HG03520 (cell line): ENCODE results near the gene SALL4.
"Not testable (repeated sequence)": the region's sequence is repeated elsewhere in the genome, so short reads cannot be mapped to it uniquely, and the experiment has no call there.

Experiments used
- ATAC-seq: cut with Tn5 transposase; IDR thresholded peaks from one replicate; pipeline ENCODE4 v1.9.1; 2021; ENCODE audit warnings: mild to moderate bottlenecking, moderate library complexity; ENCODE audit not compliant: unreplicated experiment

The SALL4 gene

DNA sequence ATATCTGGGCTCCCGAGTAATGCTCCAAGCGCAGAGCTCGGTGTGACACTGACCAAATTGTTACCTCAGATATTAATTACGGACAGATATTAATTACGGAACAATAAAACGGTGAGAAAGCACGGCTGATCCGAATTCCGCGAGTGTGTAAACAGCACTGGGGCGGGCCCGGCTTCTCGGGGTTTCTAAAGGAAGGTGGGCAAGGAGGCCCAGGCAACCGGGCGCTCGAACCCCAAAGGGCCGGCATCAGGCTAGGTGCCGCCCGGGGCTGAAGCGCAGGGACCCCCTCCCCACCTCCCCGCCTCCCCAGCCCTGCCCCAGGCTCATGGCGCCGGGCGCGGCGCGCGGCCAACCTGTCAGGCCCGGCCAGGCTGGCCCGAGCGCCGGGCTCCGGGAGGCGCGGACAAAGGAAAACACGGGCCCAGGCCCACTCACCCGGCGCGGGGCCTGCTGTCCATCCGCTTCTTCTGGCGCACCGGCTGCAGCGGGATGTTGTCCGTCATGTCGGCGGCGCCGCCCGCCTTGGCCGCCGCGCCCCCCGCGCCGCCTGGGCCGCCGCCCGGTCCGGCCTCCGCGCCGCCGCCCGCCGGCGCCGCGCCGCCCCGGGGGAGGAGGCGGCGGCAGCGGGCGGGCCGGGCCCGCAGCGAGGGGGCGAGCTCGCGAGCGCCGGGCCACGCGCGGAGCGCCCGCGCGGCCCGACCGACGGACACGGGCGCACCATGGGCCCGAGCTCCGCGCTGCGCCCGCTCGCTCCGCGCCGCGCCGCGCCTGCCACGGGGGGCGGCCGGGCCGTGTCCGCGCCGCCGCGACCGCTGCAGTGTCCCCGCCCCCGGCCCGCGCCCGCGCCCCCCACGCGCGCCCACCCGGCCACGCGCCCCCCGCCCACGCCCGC, 34.2 kb downstream of the SALL4 start, which contains the start of gene ATP9A:
Gene ATP9A (minus strand): TSS at position 524 of the 892 bp plus-strand sequence. CDS start 21 bp downstream, at position 503.
- no peak for ATAC-seq

DNA sequence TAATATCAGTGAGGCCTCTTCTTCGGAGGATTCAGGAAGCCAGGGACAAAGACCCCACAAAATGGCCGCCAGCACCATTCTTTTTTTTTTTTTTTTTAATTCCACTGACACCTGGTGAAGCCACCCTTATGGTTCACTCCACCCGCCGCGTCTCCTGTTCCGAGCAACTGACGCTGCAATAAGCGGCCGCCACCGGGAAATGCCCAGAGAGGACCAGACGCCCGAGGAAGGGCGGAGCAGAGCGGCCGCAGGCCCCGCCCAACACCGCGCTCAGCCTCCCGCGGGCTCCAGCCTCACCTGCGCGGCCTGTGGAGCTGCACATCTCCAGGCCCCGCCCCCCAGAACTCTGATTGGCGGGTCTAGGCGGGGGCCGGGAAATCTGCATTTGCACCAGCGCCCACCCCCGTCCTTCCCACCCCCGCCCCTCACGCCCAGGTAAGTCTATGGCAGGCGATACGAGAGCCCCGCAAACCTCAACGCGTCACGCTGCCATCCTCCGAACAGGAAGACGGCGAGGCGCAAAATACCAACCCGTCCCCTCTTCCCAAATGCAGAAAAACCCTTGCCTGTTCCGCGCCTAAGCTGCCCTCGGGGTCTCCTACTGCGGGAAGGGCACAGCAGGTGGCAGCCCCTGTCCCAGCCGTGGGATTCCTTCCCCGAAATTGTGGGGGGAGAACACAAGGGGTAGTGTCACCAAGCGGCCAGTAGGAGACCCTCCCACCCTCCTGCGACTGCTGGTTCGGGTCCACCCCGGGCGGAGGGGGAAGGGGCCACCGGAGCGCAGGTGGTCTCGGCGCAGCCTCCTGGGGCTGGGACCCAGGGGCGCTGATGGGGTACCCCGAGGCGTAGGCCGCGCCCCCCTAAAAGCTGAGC, 35.1 kb downstream of the SALL4 start:
- no peak for ATAC-seq

DNA sequence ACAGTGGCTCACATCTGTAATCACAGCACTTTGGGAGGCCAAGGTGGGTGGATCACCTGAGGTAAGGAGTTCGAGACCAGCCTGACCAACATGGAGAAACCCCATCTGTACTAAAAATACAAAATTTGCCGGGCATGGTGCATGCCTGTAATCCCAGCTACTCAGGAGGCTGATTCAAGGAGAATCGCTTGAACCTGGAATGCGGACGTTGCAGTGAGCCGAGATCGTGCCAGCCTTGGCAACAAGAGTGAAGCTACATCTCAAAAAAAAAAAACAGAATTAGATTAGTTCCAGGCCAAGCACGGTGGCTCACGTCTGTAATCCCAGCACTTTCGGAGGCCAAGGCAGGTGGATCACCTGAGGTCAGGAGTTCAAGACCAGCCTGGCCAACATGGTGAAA, 36.9 kb downstream of the SALL4 start:
- not testable (repeated sequence) for ATAC-seq

DNA sequence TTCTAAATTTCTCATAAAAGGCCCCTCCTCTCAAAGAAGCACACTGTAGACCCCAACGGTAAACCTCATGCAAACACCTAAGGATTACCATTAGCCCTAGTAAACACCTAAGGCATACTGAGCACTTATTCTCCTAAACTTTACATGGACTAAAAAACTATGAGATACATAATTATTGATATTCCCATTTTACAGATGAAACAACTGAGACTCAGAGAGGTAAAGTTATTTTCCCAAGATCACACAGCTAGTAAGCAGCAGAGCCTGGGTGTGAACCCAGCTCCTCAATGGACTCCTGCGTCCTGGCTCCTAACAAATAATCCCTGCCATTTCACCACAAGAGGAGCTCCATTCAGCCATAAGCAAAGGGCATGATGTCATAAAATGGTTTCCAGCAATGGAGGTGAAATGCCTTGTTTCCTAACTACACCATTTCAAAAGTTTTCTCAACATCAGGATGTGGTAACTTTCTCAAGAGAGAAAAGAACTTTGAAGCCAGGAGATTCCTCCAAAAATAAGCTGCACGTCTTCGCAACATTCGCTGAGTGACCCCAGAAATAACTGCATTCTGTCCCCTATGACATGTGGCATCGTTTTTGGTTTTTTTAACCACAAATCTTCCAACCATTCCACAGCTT, 38.2 kb downstream of the SALL4 start:
- ATAC-seq: no peak

DNA sequence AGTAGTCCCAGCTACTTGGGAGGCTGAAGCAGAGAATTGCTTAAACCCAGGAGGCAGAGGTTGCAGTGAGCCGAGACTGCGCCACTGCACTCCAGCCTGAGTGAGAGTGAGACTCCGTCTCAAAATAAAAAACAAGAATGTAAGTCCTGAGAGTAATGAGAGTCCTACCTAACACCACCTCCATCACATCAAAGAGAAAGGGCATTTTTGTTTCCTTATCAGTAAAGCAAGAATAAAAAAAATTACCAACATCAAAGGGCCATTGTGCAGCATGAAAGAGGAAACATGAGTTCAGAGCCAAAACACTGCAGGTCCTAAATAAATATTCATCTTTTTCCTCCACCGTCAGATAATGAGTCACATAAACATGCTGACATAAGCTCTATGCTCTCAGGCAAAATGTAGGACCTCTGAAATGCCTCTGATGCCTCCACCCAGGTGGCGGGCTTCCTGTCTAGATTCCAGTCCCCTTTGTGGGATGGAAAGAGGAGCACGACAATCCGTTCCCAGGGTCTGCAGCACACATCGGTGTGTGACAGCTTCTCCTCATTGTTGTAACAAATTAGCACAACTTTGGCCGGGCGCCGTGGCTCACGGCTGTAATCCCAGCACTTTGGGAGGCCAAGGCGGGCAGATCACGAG, 41.3 kb downstream of the SALL4 start:
- no peak for ATAC-seq

DNA sequence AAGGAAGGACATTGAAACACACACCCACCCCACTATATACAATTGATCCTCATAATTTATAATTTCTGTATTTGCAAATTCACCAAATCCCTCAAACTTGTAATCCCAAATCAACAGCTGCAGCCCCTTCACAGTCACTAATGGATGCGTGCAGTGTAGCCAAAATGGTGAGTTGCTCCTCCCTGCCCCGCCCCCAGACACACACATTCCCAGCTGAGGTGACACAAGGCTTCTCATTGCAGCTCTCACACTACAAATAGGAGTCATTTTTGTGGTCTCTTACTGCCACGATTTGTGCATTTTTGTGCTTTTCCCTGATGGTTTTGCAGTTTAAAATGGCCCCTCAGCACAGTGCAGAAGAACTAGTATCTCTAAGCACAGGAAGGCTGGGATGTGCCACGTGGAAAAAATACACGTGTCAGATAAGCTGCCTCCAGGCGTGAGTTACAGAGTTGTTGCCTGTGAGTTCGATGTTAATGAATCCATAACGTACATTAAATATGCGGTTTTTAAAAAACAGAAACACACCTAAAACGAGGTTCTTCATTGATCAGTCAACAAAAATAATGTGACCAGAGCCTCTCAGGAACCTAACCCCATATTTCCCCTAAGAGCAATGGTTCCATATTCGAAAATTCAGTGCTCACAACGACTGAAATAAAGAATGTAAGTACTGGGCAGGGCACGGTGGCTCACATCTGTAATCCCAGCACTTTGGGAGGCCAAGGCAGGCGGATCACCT, 42.4 kb downstream of the SALL4 start:
- ATAC-seq: no peak

DNA sequence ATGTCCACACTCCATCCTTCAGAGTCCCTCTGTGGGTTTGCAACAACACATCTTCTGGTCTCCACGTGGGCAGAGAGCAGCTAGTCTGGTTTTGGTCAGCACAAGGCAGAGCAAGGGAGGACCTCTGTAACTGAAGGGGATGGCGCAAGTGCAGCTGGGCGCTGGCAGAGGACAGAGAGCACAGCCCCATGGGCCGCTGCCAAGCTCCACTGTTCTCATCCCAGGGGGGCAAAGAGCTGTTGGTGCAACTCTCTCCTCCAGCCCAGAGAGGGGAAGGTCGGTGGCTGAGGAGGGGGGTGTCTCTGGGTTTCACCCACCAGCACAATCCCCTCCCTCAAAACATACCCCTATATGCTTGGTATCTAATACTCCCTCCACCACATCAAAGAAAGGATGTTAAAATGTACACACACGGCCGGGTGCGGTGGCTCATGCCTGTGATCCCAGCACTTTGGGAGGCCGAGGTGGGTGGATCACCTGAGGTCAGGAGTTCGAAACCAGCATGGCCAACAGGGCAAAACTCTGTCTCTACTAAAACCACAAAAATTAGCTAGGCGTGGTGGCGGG, 43.3 kb downstream of the SALL4 start:
- ATAC-seq: no peak

DNA sequence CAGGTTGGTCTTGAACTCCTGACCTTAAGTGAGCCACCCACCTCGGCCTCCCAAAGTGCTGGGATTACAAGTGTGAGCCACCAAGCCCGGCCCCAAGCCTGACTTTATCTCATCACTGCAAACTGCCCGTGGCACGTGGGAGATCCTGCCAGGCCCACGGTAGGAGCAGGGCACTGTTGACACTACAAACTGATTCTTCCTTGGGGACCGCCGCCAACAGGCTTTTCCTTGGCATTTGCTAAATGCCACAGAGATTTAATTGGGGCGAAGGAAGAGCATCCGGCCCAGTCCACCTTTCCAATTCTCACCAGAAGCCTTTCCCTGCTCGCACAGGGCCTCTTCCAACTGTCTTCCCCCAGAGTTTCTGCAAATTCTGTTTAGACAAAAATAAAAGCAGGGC, 45.1 kb downstream of the SALL4 start:
- no peak for ATAC-seq

DNA sequence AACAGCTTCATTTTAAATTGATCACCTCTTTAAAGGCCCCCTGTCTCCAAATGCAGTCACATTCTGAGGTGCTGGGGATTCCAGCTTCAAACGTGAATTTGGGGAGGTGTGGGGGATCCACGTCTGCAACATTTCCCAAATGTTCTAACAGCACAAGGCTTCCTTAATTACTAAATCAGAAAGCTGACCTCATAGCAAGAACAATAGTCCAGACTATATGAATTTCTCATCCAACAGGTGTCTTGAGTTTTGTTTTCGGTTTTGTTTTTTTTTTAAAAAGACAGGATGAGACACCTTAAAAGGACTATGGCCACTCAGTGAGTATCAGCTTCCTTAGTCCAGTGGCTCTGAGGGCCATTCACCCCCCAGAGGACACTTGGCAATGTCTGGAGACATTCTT, 45.7 kb downstream of the SALL4 start:
- no peak for ATAC-seq

DNA sequence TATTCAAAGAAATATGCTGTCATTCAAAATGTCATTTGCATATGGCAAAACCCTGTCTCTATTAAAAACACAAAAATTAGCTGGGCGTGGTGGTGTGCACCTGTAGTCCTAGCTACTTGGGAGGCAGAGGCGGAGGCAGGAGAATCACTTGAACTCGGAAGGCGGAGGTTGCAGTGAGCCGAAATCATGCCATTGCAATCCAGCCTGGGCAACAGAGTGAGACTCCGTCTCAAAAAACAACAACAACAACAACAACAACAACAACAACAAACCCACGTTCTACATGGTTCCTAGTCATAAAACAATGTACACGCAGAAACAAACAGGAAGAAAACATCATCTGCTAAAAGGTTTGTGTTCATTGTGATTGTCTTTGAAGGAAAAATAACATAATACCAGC, 49.1 kb downstream of the SALL4 start:
- ATAC-seq: not testable (repeated sequence)

DNA sequence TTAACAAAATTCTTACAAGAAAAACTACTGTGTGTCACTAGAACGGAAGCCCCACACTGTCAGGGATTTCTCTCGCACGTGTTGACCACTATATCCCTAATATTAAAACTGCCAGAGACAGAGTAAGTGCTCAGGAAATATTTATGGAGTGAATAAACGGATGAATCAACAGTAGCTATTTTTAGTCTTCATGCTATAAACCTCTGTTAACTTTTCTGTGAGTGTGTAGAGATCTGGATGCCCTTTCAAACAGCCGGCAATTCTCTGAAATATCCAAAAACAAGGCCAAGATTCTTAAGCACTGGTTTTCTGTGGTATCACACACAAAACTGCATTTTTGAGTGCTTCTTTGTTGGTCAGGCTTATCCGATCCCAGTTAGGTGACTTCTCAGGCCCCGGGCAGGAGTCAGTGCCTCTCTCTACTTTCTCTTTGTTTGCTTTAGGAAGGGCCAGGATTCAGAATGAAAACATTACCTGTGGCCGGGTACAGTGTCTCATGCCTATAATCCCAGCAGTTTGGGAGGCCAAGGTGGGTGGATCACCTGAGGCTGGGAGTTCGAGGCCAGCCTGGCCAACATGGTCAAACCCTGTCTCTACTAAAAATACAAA, 49.9 kb downstream of the SALL4 start:
- no peak for ATAC-seq

DNA sequence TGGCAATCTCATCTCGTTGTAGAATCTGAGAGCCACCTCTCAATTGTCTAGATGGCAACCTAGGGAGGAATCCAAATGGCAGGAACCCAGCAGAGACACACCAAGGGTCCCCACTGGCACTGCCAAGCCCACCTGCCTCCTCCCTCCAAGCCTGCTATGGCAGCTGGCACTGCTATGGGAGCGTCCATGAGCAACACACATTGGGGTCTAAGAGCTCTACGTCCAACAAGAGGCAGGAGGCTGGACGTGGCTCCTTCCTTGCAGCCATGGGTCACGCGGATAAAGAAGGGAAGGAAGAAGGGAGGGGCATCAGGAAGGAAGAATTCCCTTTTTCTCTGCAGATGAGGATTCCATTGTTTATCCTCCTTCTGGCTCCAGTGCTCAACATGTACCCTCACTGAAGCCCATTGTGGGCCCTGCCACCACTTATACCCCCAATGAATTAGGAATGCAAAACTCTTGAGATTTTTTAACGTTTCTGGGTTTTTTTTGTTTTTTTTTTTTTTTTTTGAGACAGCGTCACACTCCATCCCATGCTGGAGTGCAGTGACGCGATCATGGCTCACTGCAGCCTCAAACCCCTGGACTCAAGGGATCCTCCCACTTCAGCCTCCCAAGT, 51.4 kb downstream of the SALL4 start:
- no peak for ATAC-seq

DNA sequence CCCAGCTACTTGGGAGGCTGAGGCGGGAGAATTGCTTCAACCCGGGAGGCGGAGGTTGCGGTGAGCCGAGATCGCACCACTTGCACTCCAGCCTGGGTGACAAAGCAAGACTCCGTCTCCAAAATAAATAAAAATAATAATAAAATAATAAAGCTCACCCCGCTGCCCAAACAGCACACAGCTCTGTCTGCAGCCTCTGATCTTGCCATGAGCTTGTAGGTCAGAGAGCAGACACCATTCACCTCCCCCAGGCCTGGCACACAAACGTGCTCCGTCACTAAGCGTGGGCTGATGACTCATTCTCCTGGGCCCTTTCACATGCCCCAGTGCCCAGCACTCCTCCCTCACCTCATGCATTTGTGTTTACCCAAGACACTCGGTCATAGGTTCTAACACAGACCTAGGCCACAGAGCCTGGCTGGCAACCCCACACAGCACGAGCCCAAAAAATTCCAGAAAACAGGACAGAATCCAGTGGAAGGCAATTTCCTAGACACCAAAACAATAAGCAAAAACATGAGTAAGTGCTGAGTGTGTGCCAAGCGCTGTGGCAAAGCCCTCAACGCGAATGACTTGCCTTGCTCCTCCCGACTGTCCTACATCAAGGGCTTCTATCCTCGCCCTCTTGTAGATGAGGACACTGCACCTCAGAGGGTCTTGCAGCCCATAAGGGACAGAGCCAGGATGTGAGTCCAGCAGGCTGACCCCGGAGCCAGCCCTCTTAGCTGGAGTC, 52.1 kb downstream of the SALL4 start:
- no peak for ATAC-seq

DNA sequence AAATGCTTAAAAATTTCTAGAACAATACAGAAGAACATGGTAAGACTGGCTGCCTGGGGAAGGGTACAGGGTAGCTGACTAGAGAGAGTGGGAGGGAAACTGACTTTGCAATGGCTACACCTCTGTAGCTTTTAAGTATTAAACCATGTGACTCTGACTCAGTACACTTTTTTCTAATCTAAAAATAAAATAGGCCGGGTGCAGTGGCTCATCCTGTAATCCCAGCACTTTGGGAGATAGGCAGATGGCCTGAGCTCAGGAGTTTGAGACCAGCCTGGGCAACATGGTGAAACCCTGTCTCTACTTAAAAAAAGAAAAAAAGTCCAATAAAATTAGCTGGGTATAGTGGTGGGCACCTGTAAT, 52.7 kb downstream of the SALL4 start:
- no peak for ATAC-seq

DNA sequence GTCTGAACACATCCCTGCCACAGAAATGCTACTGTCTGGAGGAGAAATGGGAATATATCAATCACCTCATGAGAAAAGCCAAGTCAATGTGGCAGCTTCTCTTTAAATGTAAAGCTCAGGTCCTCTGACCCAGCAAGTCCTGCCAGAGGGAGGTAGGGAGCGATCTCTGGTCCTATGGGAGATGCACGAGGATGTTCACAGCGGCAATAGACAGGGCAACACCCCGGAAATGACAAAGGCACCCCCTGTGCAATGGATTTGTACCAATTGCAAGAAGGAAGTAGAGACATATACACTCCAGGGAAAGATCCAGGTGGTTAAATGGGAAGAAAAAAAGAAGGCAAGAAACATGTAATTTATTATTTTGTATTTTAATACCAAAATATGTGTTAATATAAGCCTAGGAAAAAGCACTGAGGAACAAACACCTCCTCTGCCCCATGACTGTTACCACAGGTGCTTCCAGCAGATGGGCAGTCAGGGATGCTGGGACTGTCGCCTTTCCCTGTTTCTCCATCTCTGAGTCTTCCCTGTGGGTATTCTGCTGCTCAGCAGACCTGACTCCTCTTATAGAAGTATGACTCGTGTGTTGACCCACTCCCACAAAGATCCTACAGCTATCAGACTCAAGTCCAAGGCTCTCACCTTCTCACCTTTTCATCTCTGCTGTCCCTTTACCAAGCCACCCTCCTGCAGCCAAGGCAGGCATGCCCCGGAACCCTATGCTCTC, 55.0 kb downstream of the SALL4 start:
- ATAC-seq: no peak

DNA sequence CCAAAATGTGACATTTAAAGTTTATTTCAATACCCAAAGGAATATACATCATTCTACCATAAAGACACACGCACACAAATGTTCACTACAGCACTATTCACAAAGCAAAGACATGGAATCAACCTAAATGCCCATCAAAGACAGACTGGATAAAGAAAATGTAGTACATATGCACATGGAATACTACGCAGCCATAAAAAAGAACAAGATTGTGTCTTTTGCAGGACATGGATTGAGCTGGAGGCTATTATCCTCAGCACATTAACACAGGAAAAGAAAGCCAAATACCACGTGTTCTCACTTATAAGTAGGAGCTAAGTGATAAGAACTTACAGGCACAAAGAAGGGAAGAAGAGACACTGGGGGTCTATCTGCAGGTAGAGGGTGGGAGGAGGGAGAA, 56.5 kb downstream of the SALL4 start:
- ATAC-seq: no peak

DNA sequence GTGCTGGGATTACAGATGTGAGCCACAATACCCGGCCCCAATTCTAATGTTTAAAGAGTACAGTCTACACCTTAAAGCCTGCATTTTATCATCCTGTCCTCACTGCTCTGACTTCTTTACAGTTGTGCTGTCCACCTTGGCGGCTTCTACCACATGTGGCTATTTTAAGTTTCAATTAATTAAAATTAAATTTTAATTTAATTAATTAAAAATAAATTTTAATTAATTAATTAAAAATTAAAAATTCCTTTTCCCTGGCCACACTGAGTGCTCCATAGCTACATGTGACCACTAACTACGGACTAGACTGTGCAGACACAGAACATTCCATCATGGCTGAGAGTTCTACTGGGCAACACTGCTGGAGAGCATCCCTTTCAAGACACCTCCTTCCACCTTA, 61.5 kb downstream of the SALL4 start:
- no peak for ATAC-seq

DNA sequence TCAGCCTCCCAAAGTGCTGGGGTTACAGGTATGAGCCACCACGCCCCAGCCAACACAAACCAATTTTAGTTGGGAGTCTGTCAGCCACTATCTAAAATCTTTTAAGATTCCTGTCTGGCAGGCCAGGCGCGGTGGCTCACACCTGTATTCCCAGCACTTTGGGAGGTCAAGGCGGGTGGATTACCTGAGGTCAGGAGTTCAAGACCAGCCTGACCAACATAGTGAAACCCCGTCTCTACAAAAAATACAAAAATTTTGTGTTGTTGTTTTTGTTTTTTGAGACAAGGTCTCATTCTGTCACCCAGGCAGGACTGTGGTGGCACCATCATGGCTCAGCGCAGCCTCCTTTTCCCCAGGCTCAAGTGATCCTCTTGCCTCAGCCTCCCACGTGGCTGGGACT, 62.0 kb downstream of the SALL4 start:
- not testable (repeated sequence) for ATAC-seq
